Liver (tissue), 9 donors: ENCODE measurements around the gene SOWAHA. TPM values are rescaled to one million over a fixed set of nuclear protein-coding genes. Genes with fewer than 3 reads are reported as not detected.

Experiments
- DNase-seq: peaks from one replicate; pipeline ENCODE4 v3.0.0-alpha.2; 2017; ENCODE audit warnings: low spot score
- H3K27ac ChIP-seq, 2 donors: one replicate each; pipeline ENCODE4 v1.7.0; 2013; ENCODE audit warnings: inconsistent platforms in 2 of 2, low read length in 2 of 2, control low read depth in 1 of 2, low read depth in 1 of 2, mild to moderate bottlenecking in 1 of 2
- H3K27me3 ChIP-seq, 4 donors: one replicate each; pipeline versions ENCODE4 v1.6.1 to v1.7.0; 2013; ENCODE audit warnings: low read length in 3 of 4, inconsistent platforms in 1 of 4, mild to moderate bottlenecking in 1 of 4, moderate library complexity in 1 of 4; ENCODE audit not compliant: control insufficient read depth in 4 of 4, insufficient read depth in 4 of 4
- H3K36me3 ChIP-seq, 4 donors: one replicate each; pipeline versions ENCODE4 v1.6.1 to v1.7.0; 2013; ENCODE audit warnings: low read length in 3 of 4, mild to moderate bottlenecking in 3 of 4, low read depth in 1 of 4, moderate library complexity in 1 of 4; ENCODE audit not compliant: control insufficient read depth in 4 of 4, insufficient read depth in 3 of 4
- H3K4me1 ChIP-seq, 4 donors: one replicate each; pipeline versions ENCODE4 v1.6.1 to v1.7.0; 2013; ENCODE audit warnings: low read length in 3 of 4, mild to moderate bottlenecking in 3 of 4, moderate library complexity in 1 of 4; ENCODE audit not compliant: control insufficient read depth in 4 of 4, insufficient read depth in 4 of 4
- H3K4me3 ChIP-seq, 3 donors: one replicate each; pipeline versions ENCODE4 v1.6.1 to v1.7.0; 2013; ENCODE audit warnings: low read length in 3 of 3, control low read depth in 1 of 3, low read depth in 1 of 3, mild to moderate bottlenecking in 1 of 3
- H3K9ac ChIP-seq, 2 donors: one replicate each; pipeline ENCODE4 v1.7.0; 2013; ENCODE audit warnings: low read length in 2 of 2, mild to moderate bottlenecking in 2 of 2, moderate library complexity in 2 of 2, control low read depth in 1 of 2, low read depth in 1 of 2
- H3K9me3 ChIP-seq, 4 donors: one replicate each; pipeline versions ENCODE4 v1.6.1 to v1.7.0; 2013; ENCODE audit warnings: low read length in 3 of 4; ENCODE audit not compliant: control insufficient read depth in 4 of 4
- CTCF ChIP-seq: fragments of 150-350 bp; IDR thresholded peaks from 2 replicates; pipeline ENCODE4 v1.5.1; 2017; ENCODE audit warnings: improper control_type of control experiment, low read depth, low read length; ENCODE audit not compliant: missing input control
- EGR1 ChIP-seq, 2 donors: IDR thresholded peaks; 2 replicates each; pipeline ENCODE4 v1.6.1; 2016 to 2018; ENCODE audit warnings: antibody characterized with exemption in 2 of 2, low read depth in 2 of 2
- FOXA1 ChIP-seq: IDR thresholded peaks from 2 replicates; pipeline ENCODE4 v1.6.1; 2016; ENCODE audit warnings: antibody characterized with exemption
- FOXA2 ChIP-seq: IDR thresholded peaks from 2 replicates; pipeline ENCODE4 v1.6.1; 2016; ENCODE audit warnings: antibody characterized with exemption
- GABPA ChIP-seq, 2 donors: IDR thresholded peaks in 1 of 2; conservative IDR thresholded peaks in 1 of 2; 2 replicates each; pipeline ENCODE4 v1.6.1; 2016; ENCODE audit warnings: antibody characterized with exemption in 2 of 2, mild to moderate bottlenecking in 1 of 2, moderate library complexity in 1 of 2
- HNF4A ChIP-seq, 2 donors: conservative IDR thresholded peaks; 2 replicates each; pipeline ENCODE4 v1.6.1; 2016; ENCODE audit warnings: antibody characterized with exemption in 2 of 2, mild to moderate bottlenecking in 2 of 2
- HNF4G ChIP-seq: IDR thresholded peaks from 2 replicates; pipeline ENCODE4 v1.6.1; 2016; ENCODE audit warnings: antibody characterized with exemption
- JUND ChIP-seq, 2 donors: IDR thresholded peaks; 2 replicates each; pipeline ENCODE4 v1.6.1; 2016; ENCODE audit warnings: antibody characterized with exemption in 2 of 2
- MAX ChIP-seq: IDR thresholded peaks from 2 replicates; pipeline ENCODE4 v1.6.1; 2016; ENCODE audit warnings: antibody characterized with exemption
- NR2F2 ChIP-seq: IDR thresholded peaks from 2 replicates; pipeline ENCODE4 v1.6.1; 2016; ENCODE audit warnings: antibody characterized with exemption
- RAD21 ChIP-seq, 2 donors: IDR thresholded peaks; 2 replicates each; pipeline ENCODE4 v1.6.1; 2016; ENCODE audit warnings: antibody characterized with exemption in 2 of 2, mild to moderate bottlenecking in 2 of 2
- SP1 ChIP-seq: IDR thresholded peaks from 2 replicates; pipeline ENCODE4 v1.6.1; 2018; ENCODE audit warnings: antibody characterized with exemption, mild to moderate bottlenecking
- TAF1 ChIP-seq: conservative IDR thresholded peaks from 2 replicates; pipeline ENCODE4 v1.6.1; 2016; ENCODE audit warnings: antibody characterized with exemption, mild to moderate bottlenecking
- YY1 ChIP-seq: IDR thresholded peaks from 2 replicates; pipeline ENCODE4 v1.6.1; 2016; ENCODE audit warnings: antibody characterized with exemption, mild to moderate bottlenecking
- WGBS: extraction: QIAGEN DNeasy Blood & Tissue Kit; methylation state at CpG from one replicate; pipeline ENCODE4 v1.1.7; 2013; 5-methylcytosine and 5-hydroxymethylcytosine counted together
- polyA plus RNA-seq, 2 donors: library from polyadenylated mRNA; stranded (reverse) in 1 of 2; unstranded in 1 of 2; fragments of 200-250 nt in 1 of 2; fragments of >200 nt in 1 of 2; fragmentation: Nextera tagmentation in 1 of 2; extraction: Ambion mirVana in 1 of 2; gene quantifications; one replicate each; pipeline versions ENCODE4 v1.2.1 to v1.2.3, GENCODE V29; 2013 to 2015
- total RNA-seq, 2 donors: library from RNA; depleted of rRNA; stranded (reverse); fragments of >200 nt; gene quantifications; one replicate each; pipeline ENCODE4 v1.2.3, GENCODE V29; 2014
- TF ChIP-seq, protein P1 (sequence below): IDR thresholded peaks from 2 replicates; pipeline ENCODE4 v1.6.1; 2016; ENCODE audit warnings: antibody characterized with exemption
- TF ChIP-seq, protein P2 (sequence below): IDR thresholded peaks from 2 replicates; pipeline ENCODE4 v1.6.1; 2016; ENCODE audit warnings: antibody characterized with exemption
- donor health status: healthy.
- donor health status: healthy.
- donor health status: healthy.
- donor health status: healthy.
- donor health status: healthy.

SOWAHA gene
- total and polyA plus RNA-seq, 4 donors = 1.3 to 2.2 (median 1.8) TPM

DNA sequence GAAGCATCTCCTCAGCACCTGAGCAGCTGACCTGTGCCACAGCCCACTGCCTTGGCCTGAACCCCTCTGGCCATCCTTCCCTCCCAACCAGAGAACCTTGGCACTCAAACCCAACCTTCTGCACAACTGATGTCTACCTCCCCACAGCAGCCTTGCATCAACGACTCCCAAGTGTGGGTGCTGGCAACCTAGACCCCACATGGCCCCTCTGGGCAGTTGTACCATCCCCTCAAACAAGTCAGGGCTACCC is 46.4 kb upstream of the SOWAHA start:
- WGBS = 100% methylated on average over 1 of the region's 1 CpG
- H3K36me3 ChIP-seq = peaks cover 0 to 26% (median 3%) of the 10 kb centered on the region in 4 donors

DNA sequence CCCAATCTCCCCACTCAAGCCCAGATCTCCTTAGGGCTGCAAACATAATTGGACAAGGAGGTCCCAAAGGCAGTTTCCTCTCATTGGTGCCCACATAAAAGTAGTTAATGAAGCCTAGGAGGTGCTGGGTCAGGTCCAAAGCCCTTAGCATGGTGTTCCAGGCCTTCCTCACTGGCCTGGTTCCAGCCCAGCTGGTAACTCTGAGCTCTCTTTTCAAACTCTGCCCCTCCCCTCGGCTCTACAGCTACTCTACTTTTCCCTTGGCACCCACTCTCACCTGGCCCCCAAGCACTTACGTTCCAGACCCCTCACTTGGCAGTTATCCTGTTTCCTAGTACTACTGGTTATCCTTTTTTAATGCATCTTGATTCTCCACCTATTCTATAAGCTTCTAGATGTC is 46.0 kb upstream of the SOWAHA start:
- H3K27me3 ChIP-seq = no peaks in the 10 kb centered on the region
- no peaks in the 10 kb centered on the region for H3K9me3 ChIP-seq
- H3K9ac ChIP-seq = no peak overlapping the region
- 83% methylated on average over 2 of the region's 2 CpGs for WGBS
- no peak for TF ChIP-seq CTCF
- no peak for TF ChIP-seq SP1
- no peak for TF ChIP-seq TAF1
- no peak for TF ChIP-seq JUND (IDR thresholded peaks at IDR 0.05)
- TF ChIP-seq MAX = no peak
- TF ChIP-seq HNF4A (conservative IDR thresholded peaks at IDR 0.05) = no peak
- no peak for TF ChIP-seq GABPA (IDR thresholded peaks at IDR 0.05 in 1 of 2, conservative IDR thresholded peaks at IDR 0.05 in 1 of 2)
- TF ChIP-seq, protein P1, sequence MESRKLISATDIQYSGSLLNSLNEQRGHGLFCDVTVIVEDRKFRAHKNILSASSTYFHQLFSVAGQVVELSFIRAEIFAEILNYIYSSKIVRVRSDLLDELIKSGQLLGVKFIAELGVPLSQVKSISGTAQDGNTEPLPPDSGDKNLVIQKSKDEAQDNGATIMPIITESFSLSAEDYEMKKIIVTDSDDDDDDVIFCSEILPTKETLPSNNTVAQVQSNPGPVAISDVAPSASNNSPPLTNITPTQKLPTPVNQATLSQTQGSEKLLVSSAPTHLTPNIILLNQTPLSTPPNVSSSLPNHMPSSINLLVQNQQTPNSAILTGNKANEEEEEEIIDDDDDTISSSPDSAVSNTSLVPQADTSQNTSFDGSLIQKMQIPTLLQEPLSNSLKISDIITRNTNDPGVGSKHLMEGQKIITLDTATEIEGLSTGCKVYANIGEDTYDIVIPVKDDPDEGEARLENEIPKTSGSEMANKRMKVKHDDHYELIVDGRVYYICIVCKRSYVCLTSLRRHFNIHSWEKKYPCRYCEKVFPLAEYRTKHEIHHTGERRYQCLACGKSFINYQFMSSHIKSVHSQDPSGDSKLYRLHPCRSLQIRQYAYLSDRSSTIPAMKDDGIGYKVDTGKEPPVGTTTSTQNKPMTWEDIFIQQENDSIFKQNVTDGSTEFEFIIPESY = no peak
- no peak for TF ChIP-seq HNF4G
- no peak for TF ChIP-seq RAD21 (IDR thresholded peaks at IDR 0.05)
- no peak overlapping the region for H3K27ac ChIP-seq
- H3K4me1 ChIP-seq = no peaks in the 10 kb centered on the region
- peaks cover 0 to 22% (median 3%) of the 10 kb centered on the region in 4 donors for H3K36me3 ChIP-seq
- no peak for DNase-seq
- H3K4me3 ChIP-seq = no peak overlapping the region

More for the DNA sequence above, 46.4 kb upstream of the SOWAHA start:
- H3K4me1 ChIP-seq = no peaks in the 10 kb centered on the region
- no peak overlapping the region for H3K4me3 ChIP-seq
- no peak overlapping the region for H3K9ac ChIP-seq
- no peaks in the 10 kb centered on the region for H3K27me3 ChIP-seq
- no peak for DNase-seq
- no peaks in the 10 kb centered on the region for H3K9me3 ChIP-seq
- H3K27ac ChIP-seq = no peak overlapping the region
- TF ChIP-seq JUND (IDR thresholded peaks at IDR 0.05) (no peak), EGR1 (IDR thresholded peaks at IDR 0.05; ENCODE audit: low read depth in 2 of 2) (no peak), HNF4A (conservative IDR thresholded peaks at IDR 0.05) (no peak)

DNA sequence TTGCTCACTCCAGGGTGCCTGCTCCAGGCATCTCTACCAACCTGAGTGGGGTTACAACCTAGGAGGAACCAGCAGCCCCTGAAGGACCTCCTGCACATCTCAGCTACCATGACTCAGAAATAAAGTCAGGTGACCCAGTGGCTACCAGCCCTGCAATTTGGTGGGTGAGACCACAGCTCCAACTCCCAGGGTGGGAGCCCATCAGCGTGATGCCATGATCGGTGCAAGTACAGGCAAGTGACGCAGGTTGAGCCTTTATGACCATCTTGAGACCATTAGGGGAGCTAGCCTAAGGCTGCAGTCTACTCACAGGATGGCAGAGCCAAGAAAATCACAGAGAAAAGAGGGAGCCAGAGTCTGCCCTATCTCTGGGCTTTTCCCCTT is 44.6 kb upstream of the SOWAHA start:
- H3K4me1 ChIP-seq = no peaks in the 10 kb centered on the region
- no peak overlapping the region for H3K4me3 ChIP-seq
- peaks cover 0 to 13% (median 2%) of the 10 kb centered on the region in 4 donors for H3K36me3 ChIP-seq
- H3K27me3 ChIP-seq = no peaks in the 10 kb centered on the region
- no peak for DNase-seq
- 96% methylated on average over 3 of the region's 3 CpGs for WGBS
- H3K9me3 ChIP-seq = no peaks in the 10 kb centered on the region
- H3K27ac ChIP-seq = no peak overlapping the region
- no peak overlapping the region for H3K9ac ChIP-seq
- TF ChIP-seq NR2F2 (no peak), HNF4G (no peak), CTCF (no peak), TAF1 (no peak), JUND (IDR thresholded peaks at IDR 0.05) (no peak), EGR1 (IDR thresholded peaks at IDR 0.05; ENCODE audit: low read depth in 2 of 2) (no peak), RAD21 (IDR thresholded peaks at IDR 0.05) (no peak), GABPA (IDR thresholded peaks at IDR 0.05 in 1 of 2, conservative IDR thresholded peaks at IDR 0.05 in 1 of 2) (no peak), FOXA1 (no peak), YY1 (no peak), FOXA2 (no peak), SP1 (no peak), MAX (no peak)
- TF ChIP-seq, protein P1 = no peak
- TF ChIP-seq, protein P2, sequence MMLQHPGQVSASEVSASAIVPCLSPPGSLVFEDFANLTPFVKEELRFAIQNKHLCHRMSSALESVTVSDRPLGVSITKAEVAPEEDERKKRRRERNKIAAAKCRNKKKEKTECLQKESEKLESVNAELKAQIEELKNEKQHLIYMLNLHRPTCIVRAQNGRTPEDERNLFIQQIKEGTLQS = no peak
